GM12891 (cell line): ENCODE results near the gene JAGN1.
"Not testable (repeated sequence)": the region's sequence is repeated elsewhere in the genome, so short reads cannot be mapped to it uniquely, and the experiment has no call there.

Experiments used
- POLR2AphosphoS5 ChIP-seq: IDR thresholded peaks from 2 replicates; pipeline ENCODE4 v1.6.1; 2011; ENCODE audit warnings: low read depth, low read length, control low read depth
- TAF1 ChIP-seq: IDR thresholded peaks from 2 replicates; pipeline ENCODE4 v1.6.1; 2011; ENCODE audit warnings: low read depth, low read length, control low read depth

GRCh38 chr3:9865125-9865637 lies 25.2 kb upstream of the JAGN1 start:
- not testable (repeated sequence) for TF ChIP-seq TAF1, POLR2AphosphoS5
